ENCODE measurements around the gene RAB13.
A peak's percentile ranks its signal among the peaks of the same experiment; 100 is the strongest.
"Not testable (repeated sequence)": the region's sequence is repeated elsewhere in the genome, so short reads cannot be mapped to it uniquely, and the experiment has no call there.

Gene RAB13

DNA sequence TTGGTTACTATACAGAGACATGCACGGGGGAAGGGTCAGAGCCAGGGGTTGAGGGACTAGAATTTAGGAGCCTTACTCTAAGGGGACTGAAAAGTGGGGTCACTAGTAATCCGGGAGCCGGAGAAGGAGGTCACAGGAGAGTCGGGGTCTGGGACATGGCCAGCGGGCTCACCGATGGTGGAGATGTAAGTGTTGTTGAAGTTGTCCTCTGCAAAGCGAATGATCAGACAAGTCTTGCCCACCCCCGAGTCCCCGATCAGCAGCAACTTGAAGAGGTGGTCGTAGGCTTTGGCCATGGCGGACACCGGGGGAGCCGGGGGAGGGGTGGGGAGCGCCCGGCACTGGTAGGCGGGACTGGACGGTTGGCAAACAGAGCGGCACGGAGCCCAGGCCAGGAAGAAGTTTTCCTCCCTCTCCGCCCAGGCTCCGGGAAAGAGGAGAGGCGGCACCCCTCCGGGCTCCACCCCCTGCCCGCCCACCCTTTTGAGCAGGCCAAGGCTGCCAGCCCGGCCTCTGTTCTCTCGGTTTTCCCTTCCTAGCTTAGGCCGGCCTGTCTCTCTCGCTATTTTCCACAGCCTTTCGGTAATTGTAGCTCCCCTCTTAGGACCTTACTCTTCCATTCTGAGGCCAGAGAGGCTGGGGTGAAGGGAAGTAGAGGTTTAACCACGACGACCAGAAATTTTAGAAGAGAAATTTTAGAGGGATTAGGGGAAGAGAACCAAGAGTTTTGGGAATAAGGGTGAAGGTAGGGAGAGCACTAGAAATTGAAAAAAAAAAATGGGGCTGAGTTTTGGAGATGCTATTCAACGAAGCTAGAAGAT, at the start of gene RAB13:
Gene RAB13 (minus strand): TSS at position 399 of the 821 bp plus-strand sequence. CDS start 103 bp downstream, at position 296.
- Mint-ChIP-seq H3K36me3 (ENCODE audit: low read depth) (peaks cover 7% of the 10 kb centered on the region), H3K4me3 (peak within 1 kb of the TSS; percentile 68), H3K9me3 (no peaks in the 10 kb centered on the region), H3K27me3 (ENCODE audit: low read depth) (no peaks in the 10 kb centered on the region), H3K4me1 (ENCODE audit: low read depth) (peaks cover 24% of the 10 kb centered on the region), H3K27ac (peak within 1 kb of the TSS; percentile 87)
- DNase-seq (ENCODE audit: low spot score), result no peak

DNA sequence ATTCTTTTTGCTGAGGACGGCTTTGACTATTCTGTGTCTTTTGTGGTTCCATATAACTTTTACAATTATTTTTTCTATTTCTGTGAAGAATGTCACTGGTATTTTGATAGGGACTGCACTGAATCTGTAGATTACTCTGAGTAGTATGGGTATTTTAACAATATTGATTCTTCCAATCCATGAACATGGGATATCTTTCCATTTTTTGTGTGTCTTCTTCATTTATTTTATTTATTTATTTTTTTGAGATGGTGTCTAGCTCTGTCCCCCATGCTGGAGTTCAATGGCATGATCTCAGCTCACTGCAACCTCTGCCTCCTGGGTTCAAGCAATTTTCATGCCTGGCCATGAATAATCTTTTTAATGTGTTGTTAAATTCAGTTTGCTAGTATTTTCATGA, 47.6 kb upstream of the RAB13 start:
- not testable (repeated sequence) for H3K4me1 Mint-ChIP-seq (ENCODE audit: low read depth); H3K36me3 Mint-ChIP-seq (ENCODE audit: low read depth); H3K9me3 Mint-ChIP-seq; H3K27me3 Mint-ChIP-seq (ENCODE audit: low read depth); H3K4me3 Mint-ChIP-seq; H3K27ac Mint-ChIP-seq; DNase-seq (ENCODE audit: low spot score)

DNA sequence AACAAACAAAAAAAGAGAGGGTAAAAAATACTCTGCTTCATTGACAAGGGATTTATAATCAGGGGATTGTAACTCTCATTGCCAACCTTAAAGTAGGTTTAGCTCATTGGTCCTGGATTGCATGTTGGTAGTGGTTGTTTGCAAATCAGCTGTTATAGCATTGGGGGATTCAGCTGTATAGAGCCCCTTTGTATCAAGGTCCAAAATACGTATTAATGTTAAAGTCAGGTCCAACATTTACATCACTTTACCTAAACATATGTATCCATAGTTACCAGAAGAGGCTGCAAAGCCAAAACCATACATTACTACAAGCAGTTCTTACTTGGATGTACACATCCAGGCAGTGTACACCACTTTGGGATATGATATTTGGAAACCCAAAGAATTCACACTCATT, 33.8 kb upstream of the RAB13 start:
- Mint-ChIP-seq H3K4me3 (no peak overlapping the region), H3K4me1 (ENCODE audit: low read depth) (no peaks in the 10 kb centered on the region), H3K36me3 (ENCODE audit: low read depth) (no peaks in the 10 kb centered on the region), H3K27me3 (ENCODE audit: low read depth) (no peaks in the 10 kb centered on the region), H3K9me3 (no peaks in the 10 kb centered on the region), H3K27ac (no peak overlapping the region)
- no peak for DNase-seq (ENCODE audit: low spot score)

DNA sequence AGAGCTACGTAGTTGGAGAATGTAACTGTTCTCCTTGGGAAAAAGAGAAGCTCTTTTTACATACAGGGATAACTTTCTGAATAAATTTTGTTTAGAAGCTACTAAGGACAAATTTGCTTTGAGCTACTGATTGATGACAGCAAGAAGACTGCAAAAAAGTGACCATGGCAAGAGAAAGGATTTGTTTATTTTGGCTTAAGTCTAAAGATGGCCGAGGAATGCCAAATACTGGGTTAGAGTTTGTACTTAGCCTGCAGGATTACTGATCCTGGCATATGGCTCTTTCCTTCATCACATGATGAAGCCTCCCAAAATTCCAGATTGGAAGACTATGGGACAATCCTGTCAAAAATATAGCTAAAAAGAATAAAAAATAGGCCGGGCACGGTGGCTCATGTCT, 33.1 kb upstream of the RAB13 start:
- Mint-ChIP-seq H3K4me1 (ENCODE audit: low read depth) (no peaks in the 10 kb centered on the region), H3K4me3 (no peak overlapping the region), H3K27ac (no peak overlapping the region), H3K36me3 (ENCODE audit: low read depth) (no peaks in the 10 kb centered on the region), H3K27me3 (ENCODE audit: low read depth) (no peaks in the 10 kb centered on the region), H3K9me3 (no peaks in the 10 kb centered on the region)
- no peak for DNase-seq (ENCODE audit: low spot score)

DNA sequence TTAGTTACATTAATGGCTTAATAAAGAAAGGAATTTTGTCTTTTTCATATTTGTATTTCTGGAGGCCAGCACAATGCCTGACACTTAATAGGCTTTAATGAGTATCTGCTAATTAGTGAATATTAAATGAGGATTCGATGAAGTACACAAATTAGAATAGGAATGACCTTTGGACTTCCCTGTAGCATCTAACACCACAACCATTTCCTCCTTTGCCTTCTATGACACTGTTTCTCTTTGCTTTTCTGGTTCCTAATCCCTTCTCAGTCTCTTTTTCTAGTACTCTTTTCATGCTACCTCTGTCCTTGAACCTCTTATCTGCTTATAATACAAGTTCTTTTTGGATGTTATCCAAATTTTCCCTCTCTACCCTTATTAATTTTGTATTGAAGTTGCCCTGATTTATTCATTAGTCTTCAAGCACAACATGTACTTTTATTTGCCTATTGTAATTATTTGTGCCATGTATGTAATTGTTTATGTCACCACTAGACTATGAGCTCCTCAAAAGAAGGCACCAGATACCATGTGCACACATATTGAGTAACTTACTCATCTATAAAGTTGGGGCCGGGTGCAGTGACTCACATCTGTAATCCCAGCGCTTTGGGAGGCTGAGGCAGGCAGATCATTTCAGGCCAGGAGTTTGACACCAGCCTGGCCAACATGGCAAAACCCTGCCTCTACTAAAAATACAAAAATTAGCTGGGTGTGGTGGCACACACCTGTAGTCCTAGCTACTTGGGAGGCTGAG, 28.2 kb upstream of the RAB13 start:
- H3K27me3 Mint-ChIP-seq (ENCODE audit: low read depth), result no peaks in the 10 kb centered on the region
- no peaks in the 10 kb centered on the region for H3K36me3 Mint-ChIP-seq (ENCODE audit: low read depth)
- H3K4me1 Mint-ChIP-seq (ENCODE audit: low read depth), result no peaks in the 10 kb centered on the region
- H3K9me3 Mint-ChIP-seq, result no peaks in the 10 kb centered on the region
- DNase-seq (ENCODE audit: low spot score), result no peak
- no peak overlapping the region for H3K4me3 Mint-ChIP-seq
- H3K27ac Mint-ChIP-seq, result no peak overlapping the region

DNA sequence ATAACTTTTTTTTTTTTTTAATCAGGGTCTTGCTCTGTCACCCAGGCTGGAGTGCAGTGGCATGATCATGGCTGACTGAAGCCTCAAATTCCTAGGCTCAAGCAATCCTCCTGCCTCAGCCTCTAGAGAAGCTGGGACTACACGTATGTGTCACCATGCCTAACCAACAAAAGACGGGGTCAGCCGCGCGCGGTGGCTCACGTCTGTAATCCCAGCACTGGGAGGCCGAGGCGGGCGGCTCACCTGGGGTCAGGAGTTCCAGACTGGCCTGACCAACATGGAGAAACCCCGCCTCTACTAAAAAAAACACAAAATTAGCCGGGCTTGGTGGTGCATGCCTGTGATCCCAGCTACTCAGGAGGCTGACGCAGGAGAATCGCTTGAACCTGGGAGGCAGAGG, 26.4 kb upstream of the RAB13 start:
- not testable (repeated sequence) for H3K27me3 Mint-ChIP-seq (ENCODE audit: low read depth); H3K27ac Mint-ChIP-seq; DNase-seq (ENCODE audit: low spot score); H3K36me3 Mint-ChIP-seq (ENCODE audit: low read depth); H3K9me3 Mint-ChIP-seq; H3K4me1 Mint-ChIP-seq (ENCODE audit: low read depth); H3K4me3 Mint-ChIP-seq

DNA sequence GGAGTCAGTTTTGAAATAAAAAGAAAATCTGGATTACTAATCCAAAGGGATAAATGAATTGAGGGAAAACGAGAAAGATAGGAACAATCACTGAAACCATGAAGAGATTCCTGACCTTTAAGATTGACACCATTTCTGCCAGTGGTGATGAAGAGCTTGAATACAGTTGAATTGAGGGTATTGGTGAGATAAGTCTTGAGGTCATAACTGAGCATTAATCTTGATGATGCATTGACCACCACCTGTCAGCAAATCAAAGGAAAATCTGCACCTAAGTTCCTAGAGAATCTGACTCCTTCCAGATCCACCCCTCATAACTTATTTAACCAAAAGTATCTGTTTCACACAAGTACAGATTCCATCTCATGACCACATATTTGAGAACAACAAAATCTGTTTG, 26.0 kb upstream of the RAB13 start:
- H3K4me3 Mint-ChIP-seq, result no peak overlapping the region
- H3K9me3 Mint-ChIP-seq, result no peaks in the 10 kb centered on the region
- H3K27me3 Mint-ChIP-seq (ENCODE audit: low read depth), result no peaks in the 10 kb centered on the region
- H3K36me3 Mint-ChIP-seq (ENCODE audit: low read depth), result no peaks in the 10 kb centered on the region
- DNase-seq (ENCODE audit: low spot score), result no peak
- H3K4me1 Mint-ChIP-seq (ENCODE audit: low read depth), result no peaks in the 10 kb centered on the region
- no peak overlapping the region for H3K27ac Mint-ChIP-seq

DNA sequence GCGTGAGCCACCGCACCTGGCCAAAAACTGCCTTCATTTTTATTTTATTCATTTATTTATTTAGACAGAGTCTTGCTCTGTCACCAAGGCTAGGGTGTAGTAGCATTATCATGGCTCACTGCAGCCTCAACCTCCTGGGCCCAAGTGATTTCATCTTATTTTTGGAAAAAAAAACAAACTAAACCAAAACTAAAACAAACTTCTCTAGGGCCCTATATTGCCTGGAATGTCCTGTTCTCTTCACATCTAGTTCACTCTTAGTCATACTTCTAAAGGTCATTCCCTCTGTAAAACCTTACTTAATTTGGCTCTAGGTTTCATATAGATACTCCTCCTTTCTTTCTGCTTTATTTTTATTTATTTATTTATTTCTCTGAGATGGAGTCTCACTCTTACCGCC, 20.0 kb upstream of the RAB13 start:
- H3K9me3 Mint-ChIP-seq, result no peaks in the 10 kb centered on the region
- no peak overlapping the region for H3K27ac Mint-ChIP-seq
- no peaks in the 10 kb centered on the region for H3K36me3 Mint-ChIP-seq (ENCODE audit: low read depth)
- no peaks in the 10 kb centered on the region for H3K27me3 Mint-ChIP-seq (ENCODE audit: low read depth)
- DNase-seq (ENCODE audit: low spot score), result no peak
- no peak overlapping the region for H3K4me3 Mint-ChIP-seq
- no peaks in the 10 kb centered on the region for H3K4me1 Mint-ChIP-seq (ENCODE audit: low read depth)

DNA sequence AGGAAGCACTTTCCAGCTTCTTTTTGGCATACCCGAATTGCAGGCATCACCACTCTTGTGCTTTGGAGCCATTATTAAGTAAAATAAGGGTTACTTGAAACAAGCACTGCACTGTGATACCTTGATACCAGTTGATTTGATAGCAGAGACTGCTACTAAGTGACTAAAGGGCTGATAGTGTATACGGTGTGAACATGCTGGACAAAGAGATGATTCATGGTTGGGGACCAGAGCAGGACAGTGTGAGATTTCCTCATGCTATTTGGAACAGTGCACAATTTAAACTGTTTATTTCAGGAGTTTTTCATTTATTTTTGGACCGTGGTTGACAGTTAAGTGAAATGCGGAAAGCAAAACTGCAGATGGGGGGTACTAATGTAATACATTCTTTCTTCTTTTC, 14.3 kb upstream of the RAB13 start:
- no peak overlapping the region for H3K27ac Mint-ChIP-seq
- H3K4me3 Mint-ChIP-seq, result no peak overlapping the region
- no peaks in the 10 kb centered on the region for H3K27me3 Mint-ChIP-seq (ENCODE audit: low read depth)
- no peak for DNase-seq (ENCODE audit: low spot score)
- no peaks in the 10 kb centered on the region for H3K4me1 Mint-ChIP-seq (ENCODE audit: low read depth)
- H3K9me3 Mint-ChIP-seq, result no peaks in the 10 kb centered on the region
- peaks cover 4% of the 10 kb centered on the region for H3K36me3 Mint-ChIP-seq (ENCODE audit: low read depth)

DNA sequence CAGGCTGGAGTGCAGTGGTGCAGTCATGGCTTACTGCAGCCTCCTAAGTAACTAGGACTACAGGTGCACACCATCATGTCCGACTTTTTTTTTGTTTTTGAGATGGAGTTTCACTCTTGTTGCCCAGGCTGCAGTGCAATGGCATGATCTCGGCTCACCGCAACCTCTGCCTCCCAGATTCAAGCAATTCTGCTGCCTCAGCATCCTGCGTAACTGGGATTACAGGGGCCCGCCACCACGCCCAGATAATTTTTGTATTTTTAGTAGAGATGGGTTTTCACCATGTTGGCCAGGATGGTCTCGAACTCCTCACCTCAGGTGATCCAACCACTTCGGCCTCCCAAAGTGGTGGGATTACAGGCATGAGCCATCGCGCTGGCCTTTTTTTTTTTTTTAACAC, 10.7 kb upstream of the RAB13 start:
- H3K9me3 Mint-ChIP-seq; H3K4me1 Mint-ChIP-seq (ENCODE audit: low read depth); DNase-seq (ENCODE audit: low spot score); H3K27ac Mint-ChIP-seq; H3K4me3 Mint-ChIP-seq; H3K27me3 Mint-ChIP-seq (ENCODE audit: low read depth): not testable (repeated sequence)
- H3K36me3 Mint-ChIP-seq (ENCODE audit: low read depth), result peaks cover 25% of the 10 kb centered on the region

DNA sequence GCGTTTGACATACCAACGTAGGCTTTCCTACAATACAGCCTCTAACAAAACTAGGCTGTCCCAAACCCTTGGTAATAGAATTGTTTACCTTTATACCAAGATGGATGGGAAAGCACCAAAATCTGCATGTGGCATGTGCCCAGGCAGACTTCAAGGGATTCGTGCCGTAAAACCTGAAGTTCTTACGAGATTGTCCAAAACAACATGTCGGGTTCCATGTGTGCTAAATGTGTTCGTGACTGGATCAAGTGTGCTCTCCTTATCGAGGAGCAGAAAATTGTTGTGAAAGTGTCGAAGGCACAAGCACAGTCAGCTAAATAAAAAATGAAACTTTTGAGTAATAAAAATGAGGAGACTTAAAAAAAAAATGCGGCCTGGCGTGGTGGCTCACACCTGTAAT, 9.5 kb upstream of the RAB13 start:
- Mint-ChIP-seq H3K27me3 (ENCODE audit: low read depth) (no peaks in the 10 kb centered on the region), H3K9me3 (no peaks in the 10 kb centered on the region), H3K27ac (no peak overlapping the region), H3K36me3 (ENCODE audit: low read depth) (peaks cover 38% of the 10 kb centered on the region), H3K4me1 (ENCODE audit: low read depth) (peaks cover 16% of the 10 kb centered on the region), H3K4me3 (no peak overlapping the region)
- no peak for DNase-seq (ENCODE audit: low spot score)

DNA sequence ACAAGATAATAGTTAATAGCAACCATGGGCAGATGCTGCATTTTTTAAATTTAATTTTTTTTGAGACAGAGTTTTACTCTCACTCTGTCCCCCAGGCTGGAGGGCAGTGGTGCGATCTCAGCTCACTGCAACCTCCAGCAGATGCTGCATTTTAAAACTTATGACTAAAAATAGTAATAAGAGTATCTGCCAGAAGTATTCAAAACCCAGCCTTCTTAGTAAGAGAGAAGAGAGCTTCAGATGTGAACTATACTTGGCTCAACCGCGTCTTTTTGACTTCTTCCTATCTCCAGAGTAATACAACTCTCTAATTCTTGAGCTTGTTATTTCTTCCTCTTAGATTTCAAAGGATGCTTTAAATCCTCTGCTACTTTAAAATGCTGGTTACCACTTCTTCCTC, 9.1 kb upstream of the RAB13 start:
- Mint-ChIP-seq H3K27ac (no peak overlapping the region), H3K4me3 (no peak overlapping the region)

DNA sequence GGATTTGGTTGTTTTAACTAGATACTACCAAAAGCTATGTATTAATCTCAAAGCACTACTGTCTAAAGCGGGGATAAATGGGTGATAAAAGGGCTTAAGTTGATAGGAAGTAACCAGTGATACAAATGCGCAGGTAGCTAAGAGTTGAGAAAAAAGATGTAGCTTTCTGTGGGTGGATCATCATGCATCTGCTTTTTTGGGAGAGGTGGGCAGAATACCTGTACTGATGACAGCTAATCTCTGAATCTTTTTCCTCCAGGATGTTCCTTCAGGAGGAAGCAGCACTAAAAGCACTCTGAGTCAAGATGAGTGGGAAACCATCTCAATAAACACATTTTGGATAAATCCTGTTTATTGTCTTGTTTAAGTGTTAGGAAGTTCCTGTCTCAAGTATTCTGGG, 5.7 kb upstream of the RAB13 start:
- no peaks in the 10 kb centered on the region for H3K9me3 Mint-ChIP-seq
- H3K4me3 Mint-ChIP-seq, result peak overlapping the region; percentile 94
- H3K27ac Mint-ChIP-seq, result peak overlapping the region; percentile 96
- no peak for DNase-seq (ENCODE audit: low spot score)
- peaks cover 39% of the 10 kb centered on the region for H3K36me3 Mint-ChIP-seq (ENCODE audit: low read depth)
- H3K27me3 Mint-ChIP-seq (ENCODE audit: low read depth), result no peaks in the 10 kb centered on the region
- peaks cover 27% of the 10 kb centered on the region for H3K4me1 Mint-ChIP-seq (ENCODE audit: low read depth)

More for the DNA sequence above, 9.1 kb upstream of the RAB13 start:
- H3K36me3 Mint-ChIP-seq (ENCODE audit: low read depth), result peaks cover 39% of the 10 kb centered on the region
- H3K27me3 Mint-ChIP-seq (ENCODE audit: low read depth), result no peaks in the 10 kb centered on the region
- no peaks in the 10 kb centered on the region for H3K9me3 Mint-ChIP-seq
- no peak for DNase-seq (ENCODE audit: low spot score)
- H3K4me1 Mint-ChIP-seq (ENCODE audit: low read depth), result peaks cover 19% of the 10 kb centered on the region

DNA sequence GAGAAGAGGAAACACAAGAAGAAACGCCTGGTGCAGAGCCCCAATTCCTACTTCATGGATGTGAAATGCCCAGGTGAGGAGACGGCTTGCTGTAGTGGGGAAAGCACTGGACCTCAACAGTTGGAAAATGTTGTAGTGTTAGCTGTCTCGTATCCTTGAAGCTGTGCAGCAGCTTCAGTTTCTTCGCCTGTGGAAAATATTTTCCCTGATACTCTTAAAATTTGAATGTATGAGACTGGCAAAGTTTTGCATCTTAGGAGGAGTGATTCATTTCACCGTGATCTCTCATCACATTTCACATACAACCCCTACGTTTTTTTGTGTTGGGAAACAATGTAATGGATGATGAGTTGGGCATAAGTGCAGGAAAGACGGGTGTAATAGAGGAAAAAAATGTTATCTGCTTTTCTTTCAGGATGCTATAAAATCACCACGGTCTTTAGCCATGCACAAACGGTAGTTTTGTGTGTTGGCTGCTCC, 5.1 kb upstream of the RAB13 start:
- Mint-ChIP-seq H3K4me1 (ENCODE audit: low read depth) (peaks cover 32% of the 10 kb centered on the region), H3K4me3 (peak overlapping the region; percentile 94)
- DNase-seq (ENCODE audit: low spot score), result no peak

More for the DNA sequence above, 5.1 kb upstream of the RAB13 start:
- no peaks in the 10 kb centered on the region for H3K27me3 Mint-ChIP-seq (ENCODE audit: low read depth)
- H3K36me3 Mint-ChIP-seq (ENCODE audit: low read depth), result peaks cover 39% of the 10 kb centered on the region
- H3K27ac Mint-ChIP-seq, result peak overlapping the region; percentile 96
- no peaks in the 10 kb centered on the region for H3K9me3 Mint-ChIP-seq

All from T-helper 2 cell treated with Interferon-gamma antibody and Interleukin-4, amounts not matched to agents 5 μg/mL and 100 μg/mL, for 36 hours (primary cell).